ENCODE measurements around the gene USP20. TPM values are rescaled to one million over a fixed set of nuclear protein-coding genes. Genes with fewer than 3 reads are reported as not detected.
A peak's percentile ranks its signal among the peaks of the same experiment; 100 is the strongest.

USP20 gene
- total RNA-seq, 1 experiment from 2014 or later: 14.4 TPM

DNA sequence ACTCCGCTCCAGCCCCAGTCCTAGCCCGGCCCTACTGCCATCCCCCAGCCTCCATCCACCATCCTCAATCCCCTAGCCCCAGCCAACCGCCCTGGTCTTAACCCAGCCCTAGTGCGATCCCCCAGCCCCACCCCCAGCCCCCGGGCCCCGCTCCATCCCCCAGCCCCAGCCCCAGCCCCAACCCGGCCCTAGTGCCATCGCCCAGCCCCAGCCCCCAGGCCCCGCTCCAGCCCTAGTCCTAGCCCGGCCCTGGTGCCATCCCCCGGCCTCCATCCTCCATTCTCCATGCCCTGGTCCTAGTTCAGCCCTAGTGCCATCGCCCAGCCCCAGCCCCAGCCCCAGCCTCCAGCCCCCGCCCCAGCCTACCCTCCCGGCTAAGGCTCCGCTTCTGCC is 11.7 kb upstream of the USP20 start:
- ChIA-PET CTCF (no interaction called here), POLR2A (no interaction called here)
- Histone ChIP-seq H3K9me3 (ENCODE audit: control insufficient read depth, insufficient read depth, low read depth, low read length) (no peaks in the 10 kb centered on the region), H3K4me3 (ENCODE audit: low read depth in 2 of 2, low read length in 2 of 2) (peak overlapping the region; percentile 60 to 62), H3K36me3 (ENCODE audit: control insufficient read depth, insufficient read depth, low read length) (peaks cover 2% of the 10 kb centered on the region; the same call in 1 of the 2 replicates), H3K4me1 (ENCODE audit: control insufficient read depth, insufficient read depth, low read length) (no peaks in the 10 kb centered on the region), H3K27ac (ENCODE audit: low read length) (peak overlapping the region; percentile 44; the same call in 1 of the 2 replicates), H3K27me3 (ENCODE audit: control insufficient read depth, insufficient read depth, low read length) (no peaks in the 10 kb centered on the region)
- intact Hi-C loops (cut with micrococcal nuclease; ENCODE audit: unreplicated experiment): no loop called here
- TF ChIP-seq, protein P1, sequence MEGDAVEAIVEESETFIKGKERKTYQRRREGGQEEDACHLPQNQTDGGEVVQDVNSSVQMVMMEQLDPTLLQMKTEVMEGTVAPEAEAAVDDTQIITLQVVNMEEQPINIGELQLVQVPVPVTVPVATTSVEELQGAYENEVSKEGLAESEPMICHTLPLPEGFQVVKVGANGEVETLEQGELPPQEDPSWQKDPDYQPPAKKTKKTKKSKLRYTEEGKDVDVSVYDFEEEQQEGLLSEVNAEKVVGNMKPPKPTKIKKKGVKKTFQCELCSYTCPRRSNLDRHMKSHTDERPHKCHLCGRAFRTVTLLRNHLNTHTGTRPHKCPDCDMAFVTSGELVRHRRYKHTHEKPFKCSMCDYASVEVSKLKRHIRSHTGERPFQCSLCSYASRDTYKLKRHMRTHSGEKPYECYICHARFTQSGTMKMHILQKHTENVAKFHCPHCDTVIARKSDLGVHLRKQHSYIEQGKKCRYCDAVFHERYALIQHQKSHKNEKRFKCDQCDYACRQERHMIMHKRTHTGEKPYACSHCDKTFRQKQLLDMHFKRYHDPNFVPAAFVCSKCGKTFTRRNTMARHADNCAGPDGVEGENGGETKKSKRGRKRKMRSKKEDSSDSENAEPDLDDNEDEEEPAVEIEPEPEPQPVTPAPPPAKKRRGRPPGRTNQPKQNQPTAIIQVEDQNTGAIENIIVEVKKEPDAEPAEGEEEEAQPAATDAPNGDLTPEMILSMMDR (IDR thresholded peaks at IDR 0.05): no peak
- TF ChIP-seq POLR2AphosphoS5 (IDR thresholded peaks at IDR 0.05; ENCODE audit: low read depth, low read length) (no peak), TCF7L2 (IDR thresholded peaks at IDR 0.05; ENCODE audit: low read depth, low read length) (no peak), SIN3A (IDR thresholded peaks at IDR 0.05; ENCODE audit: borderline replicate concordance, insufficient read depth, low read depth, low read length) (no peak)
- TF ChIP-seq, protein P2, sequence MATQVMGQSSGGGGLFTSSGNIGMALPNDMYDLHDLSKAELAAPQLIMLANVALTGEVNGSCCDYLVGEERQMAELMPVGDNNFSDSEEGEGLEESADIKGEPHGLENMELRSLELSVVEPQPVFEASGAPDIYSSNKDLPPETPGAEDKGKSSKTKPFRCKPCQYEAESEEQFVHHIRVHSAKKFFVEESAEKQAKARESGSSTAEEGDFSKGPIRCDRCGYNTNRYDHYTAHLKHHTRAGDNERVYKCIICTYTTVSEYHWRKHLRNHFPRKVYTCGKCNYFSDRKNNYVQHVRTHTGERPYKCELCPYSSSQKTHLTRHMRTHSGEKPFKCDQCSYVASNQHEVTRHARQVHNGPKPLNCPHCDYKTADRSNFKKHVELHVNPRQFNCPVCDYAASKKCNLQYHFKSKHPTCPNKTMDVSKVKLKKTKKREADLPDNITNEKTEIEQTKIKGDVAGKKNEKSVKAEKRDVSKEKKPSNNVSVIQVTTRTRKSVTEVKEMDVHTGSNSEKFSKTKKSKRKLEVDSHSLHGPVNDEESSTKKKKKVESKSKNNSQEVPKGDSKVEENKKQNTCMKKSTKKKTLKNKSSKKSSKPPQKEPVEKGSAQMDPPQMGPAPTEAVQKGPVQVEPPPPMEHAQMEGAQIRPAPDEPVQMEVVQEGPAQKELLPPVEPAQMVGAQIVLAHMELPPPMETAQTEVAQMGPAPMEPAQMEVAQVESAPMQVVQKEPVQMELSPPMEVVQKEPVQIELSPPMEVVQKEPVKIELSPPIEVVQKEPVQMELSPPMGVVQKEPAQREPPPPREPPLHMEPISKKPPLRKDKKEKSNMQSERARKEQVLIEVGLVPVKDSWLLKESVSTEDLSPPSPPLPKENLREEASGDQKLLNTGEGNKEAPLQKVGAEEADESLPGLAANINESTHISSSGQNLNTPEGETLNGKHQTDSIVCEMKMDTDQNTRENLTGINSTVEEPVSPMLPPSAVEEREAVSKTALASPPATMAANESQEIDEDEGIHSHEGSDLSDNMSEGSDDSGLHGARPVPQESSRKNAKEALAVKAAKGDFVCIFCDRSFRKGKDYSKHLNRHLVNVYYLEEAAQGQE (IDR thresholded peaks at IDR 0.05; ENCODE audit: insufficient read depth in 1 of 2, low read depth in 2 of 2, low read length in 1 of 2): no peak
- no TSS peak for BruUV-seq (replicated peaks)
- ATAC-seq: peak; percentile 64
- in situ Hi-C loops (cut with HindIII; ENCODE audit: low pct_unique_long_range_greater_than_20kb, low sequenced_read_pairs): no loop called here
- DNase-seq (ENCODE audit: low read depth, low spot score): no peak

DNA sequence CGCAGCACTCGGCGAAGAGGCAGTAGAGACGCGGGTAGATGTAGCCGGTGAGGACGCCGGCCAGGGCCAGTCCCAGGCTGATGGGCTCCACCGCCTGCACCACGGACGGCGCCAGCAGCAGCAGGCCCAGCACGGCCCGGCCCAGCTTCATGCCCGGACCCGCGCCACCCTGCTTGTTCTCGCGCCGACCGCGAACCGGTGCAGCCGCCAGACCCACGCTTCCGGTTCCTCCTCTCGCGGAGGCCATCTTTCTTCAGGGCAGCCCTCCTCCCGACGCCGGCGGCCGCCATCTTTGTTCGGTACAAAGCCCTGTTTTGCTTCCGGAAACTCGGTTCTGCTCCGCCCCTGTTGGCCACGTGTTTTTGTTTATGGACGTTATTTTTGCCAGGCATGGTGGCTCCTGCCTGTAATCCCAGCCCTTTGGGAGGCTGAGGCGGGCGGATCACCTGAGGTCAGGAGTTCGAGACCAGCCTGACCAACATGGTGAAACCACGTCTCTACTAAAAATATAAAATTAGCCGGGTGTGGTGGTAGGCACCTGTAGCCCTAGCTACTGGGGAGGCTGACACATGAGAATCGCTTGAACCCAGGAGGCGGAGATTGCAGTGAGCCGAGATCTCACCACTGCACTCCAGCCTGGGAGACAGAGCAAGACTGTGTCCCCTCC is 11.2 kb upstream of the USP20 start, which contains the start of gene TOR1A:
TSS of gene TOR1A (minus strand) at position 202 of the 667 bp plus-strand sequence. CDS start at position 151, 51 bp downstream.
- no peaks in the 10 kb centered on the region; the same call in 1 of the 2 replicates for H3K36me3 ChIP-seq (ENCODE audit: control insufficient read depth, insufficient read depth, low read length)

More for the DNA sequence above, 11.2 kb upstream of the USP20 start, which contains the start of gene TOR1A:
- Histone ChIP-seq H3K4me3 (ENCODE audit: low read depth in 2 of 2, low read length in 2 of 2) (peak within 1 kb of the TSS; percentile 60 to 62), H3K27ac (ENCODE audit: low read length) (peak within 1 kb of the TSS; percentile 66), H3K4me1 (ENCODE audit: control insufficient read depth, insufficient read depth, low read length) (no peaks in the 10 kb centered on the region), H3K27me3 (ENCODE audit: control insufficient read depth, insufficient read depth, low read length) (no peaks in the 10 kb centered on the region), H3K9me3 (ENCODE audit: control insufficient read depth, insufficient read depth, low read depth, low read length) (no peaks in the 10 kb centered on the region)
- in situ Hi-C loops (cut with HindIII; ENCODE audit: low pct_unique_long_range_greater_than_20kb, low sequenced_read_pairs) (no loop called here), intact Hi-C loops (cut with micrococcal nuclease; ENCODE audit: unreplicated experiment) (no loop called here)
- CTCF ChIA-PET: no interaction called here
- peak; percentile 96 for ATAC-seq
- BruUV-seq (replicated peaks): no TSS peak
- TF ChIP-seq POLR2AphosphoS5 (IDR thresholded peaks at IDR 0.05; ENCODE audit: low read depth, low read length) (peak; percentile 70; the same call in 1 of the 2 replicates), TCF7L2 (IDR thresholded peaks at IDR 0.05; ENCODE audit: low read depth, low read length) (no peak), SIN3A (IDR thresholded peaks at IDR 0.05; ENCODE audit: borderline replicate concordance, insufficient read depth, low read depth, low read length) (peak; percentile 82; the same call in 1 of the 2 replicates)
- TF ChIP-seq, protein P1 (IDR thresholded peaks at IDR 0.05): no peak
- TF ChIP-seq, protein P2 (IDR thresholded peaks at IDR 0.05; ENCODE audit: insufficient read depth in 1 of 2, low read depth in 2 of 2, low read length in 1 of 2): 0 out of 4 replicates have a peak, but pooled peaks of 1 of the 2 experiments have one; percentile 35
- POLR2A ChIA-PET: no interaction called here
- DNase-seq (ENCODE audit: low read depth, low spot score): peak; percentile 62
